GM18907 (cell line): ENCODE results near the gene ICAM5.
A peak's percentile ranks its signal among the peaks of the same experiment; 100 is the strongest.
"Not testable (repeated sequence)": the region's sequence is repeated elsewhere in the genome, so short reads cannot be mapped to it uniquely, and the experiment has no call there.

ENCODE experiments used
- ATAC-seq: cut with Tn5 transposase; IDR thresholded peaks from one replicate; pipeline ENCODE4 v1.9.1; 2021; ENCODE audit warnings: mild to moderate bottlenecking, moderate library complexity; ENCODE audit not compliant: unreplicated experiment

The ICAM5 gene

DNA sequence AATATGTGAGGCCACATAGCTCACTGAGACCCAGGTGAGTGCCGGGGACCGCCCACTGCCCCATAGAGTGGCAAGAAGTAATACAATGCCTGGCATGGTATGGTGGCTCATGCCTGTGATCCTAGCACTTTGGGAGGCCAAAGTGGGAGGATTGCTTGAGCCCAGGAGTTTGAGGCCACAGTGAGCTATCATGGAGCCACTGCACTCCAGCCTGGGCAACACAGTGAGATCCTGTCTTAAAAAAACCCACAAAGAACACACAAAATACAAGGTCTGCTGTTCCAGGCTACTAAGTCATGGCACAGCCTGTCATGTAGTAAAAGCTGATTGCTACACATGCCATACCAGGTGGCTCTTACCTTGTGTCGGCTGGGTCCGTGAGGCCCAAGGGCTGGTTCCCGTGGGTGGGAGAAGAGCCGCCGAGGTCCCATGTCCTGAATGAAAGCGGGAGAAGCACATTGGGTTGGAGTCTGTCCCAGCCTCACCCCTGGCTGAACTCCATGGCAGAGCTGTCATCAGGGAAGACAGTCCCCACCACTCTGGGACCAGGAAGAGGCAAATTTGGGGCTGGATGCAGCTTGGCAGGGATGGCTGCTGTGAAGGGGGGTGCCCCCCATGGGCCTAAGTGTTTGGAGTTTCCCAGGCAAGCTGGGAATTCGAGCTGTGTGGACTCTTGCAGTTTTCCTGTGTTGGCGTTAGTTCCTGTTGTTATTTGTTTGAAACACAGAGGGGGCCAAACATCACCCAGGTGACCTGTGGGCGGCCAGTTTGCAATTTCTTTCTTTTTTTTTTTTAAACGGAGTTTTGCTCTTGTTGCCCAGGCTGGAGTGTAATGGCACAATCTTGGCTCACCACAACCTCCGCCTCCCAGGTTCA is 29.3 kb downstream of the ICAM5 start:
- no peak for ATAC-seq

GRCh38 chr19:10320602-10321416 is 31.1 kb downstream of the ICAM5 start:
- ATAC-seq = no peak

GRCh38 chr19:10321417-10321797 is 31.7 kb downstream of the ICAM5 start:
- ATAC-seq = no peak

DNA sequence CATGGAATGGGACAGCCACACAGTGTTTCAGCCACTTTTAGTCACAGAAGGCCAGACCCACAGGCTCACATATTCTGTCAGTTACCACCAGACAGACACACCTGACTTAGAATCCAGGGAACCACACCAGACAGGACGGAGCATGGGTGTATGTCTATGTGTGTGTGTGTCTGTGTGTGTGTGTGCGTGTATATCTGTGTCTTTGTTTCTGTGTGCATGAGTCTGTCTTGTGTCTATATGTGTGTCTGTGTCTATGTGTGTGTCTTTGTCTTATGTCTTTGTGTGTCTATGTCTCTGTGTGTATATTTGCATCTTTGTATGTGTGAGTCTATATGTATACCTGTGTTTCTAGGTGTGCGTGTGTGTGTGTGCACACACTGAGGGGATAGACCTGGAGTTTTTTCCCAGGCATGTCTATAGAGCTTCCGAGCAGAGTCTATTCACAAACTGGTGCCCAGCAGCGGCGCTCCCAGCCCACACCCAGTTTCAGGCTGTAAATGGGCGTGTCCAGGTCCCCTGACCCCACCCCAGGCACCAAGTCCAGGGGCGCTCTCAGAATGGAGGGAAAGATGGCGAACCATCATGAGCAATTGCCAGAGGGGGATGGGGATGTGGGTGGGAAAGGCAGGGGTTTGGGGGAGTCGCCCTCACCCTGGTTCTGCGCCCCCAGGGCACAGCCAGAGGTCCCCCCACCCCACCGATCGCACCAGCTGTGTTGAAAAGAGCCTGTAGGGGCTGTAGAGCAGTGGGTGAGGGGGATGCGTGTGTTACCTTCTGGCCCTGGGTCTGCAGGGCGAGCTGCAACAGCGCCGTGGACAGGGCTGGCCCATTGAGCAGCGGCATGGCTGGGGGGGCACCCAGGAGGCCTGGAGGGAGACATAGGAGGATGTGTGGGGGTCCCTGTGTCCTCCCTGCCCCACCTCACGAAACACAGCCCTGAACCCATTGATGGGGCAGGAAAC is 32.4 kb downstream of the ICAM5 start:
- no peak for ATAC-seq

DNA sequence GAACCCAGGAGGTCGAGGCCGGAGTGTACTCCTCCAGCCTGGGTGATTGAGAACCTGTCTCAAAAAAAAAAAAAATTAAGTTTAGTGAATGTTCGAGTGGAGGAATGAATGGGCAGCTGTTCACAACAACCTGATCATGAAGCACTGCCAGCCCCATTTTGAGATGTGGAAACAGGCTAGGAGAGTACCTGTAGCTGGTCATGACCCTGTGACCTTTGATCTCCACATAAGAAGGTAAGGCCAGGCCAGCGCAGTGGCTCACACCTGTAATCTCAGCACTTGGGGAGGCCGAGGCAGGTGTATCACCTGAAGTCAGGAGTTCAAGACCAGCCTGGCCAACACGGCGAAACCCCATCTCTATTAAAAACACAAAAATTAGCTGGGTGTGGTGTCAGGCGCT is 36.0 kb downstream of the ICAM5 start:
- no peak for ATAC-seq

- no peak for ATAC-seq
Observed at GRCh38 chr19:10327793-10328192, 38.0 kb downstream of the ICAM5 start.

GRCh38 chr19:10328558-10329429 is 39.0 kb downstream of the ICAM5 start:
- no peak for ATAC-seq

DNA sequence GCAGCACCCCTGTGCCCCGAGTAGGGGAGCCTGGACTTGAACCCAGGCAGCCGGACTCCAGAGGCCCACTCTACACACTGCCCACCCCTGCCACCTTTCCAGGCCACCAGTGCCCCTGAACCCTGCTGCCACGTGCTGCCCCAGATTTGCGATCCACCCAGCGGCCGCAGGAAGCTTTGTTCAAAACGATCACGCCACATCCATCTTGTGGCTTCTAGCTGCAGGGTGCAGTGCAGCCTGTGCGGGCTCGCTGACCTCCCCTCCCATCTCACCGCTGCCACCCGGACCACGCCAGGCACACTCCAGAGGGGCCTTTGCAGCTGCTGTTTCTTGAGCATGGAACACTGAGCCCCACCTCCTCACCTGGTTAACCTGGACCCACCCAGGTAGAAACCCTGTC is 39.8 kb downstream of the ICAM5 start:
- ATAC-seq = no peak

- ATAC-seq = peak; percentile 6
Observed at GRCh38 chr19:10332158-10332964, 42.6 kb downstream of the ICAM5 start.

DNA sequence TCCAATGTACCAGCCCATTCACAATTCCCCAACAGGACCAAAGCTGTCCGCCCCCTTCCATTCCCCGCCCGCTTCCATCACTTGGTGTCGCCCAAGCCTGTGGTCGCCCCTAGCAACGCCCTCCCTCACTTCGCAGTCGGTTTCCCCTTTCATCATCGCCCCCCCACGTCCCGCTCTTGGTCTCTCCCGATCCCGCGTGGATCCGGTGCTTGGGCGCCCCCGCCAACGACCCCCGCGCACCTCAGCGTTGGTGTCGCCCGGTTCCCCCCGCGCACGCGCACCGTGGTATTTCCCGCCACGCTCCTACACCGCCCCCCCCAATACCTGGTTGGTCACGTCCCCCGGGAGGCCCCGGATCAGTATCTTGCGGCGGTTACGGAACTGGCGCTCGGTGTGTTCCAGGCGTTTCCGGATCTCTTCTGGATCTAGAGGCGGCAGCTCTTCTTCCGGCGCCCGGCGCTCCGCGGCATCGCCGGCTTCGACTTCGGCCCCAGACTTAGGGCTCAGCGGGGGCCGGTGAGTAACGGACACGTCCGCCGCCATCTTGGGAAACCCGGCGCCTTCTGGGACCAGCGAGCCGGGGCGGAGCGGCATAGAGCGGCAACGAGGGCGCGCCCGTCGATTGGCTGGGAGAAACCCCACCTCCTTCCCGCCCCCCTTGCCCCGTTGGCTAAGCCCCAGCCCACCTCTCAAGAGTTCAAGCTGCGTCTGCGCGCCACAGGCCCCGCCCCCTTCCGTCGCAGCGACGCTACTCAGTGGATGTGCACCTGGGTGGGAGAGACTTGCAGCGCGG is 43.4 kb downstream of the ICAM5 start, which contains the start of gene RAVER1:
Gene RAVER1 (minus strand): TSS at position 565 of the 793 bp plus-strand sequence. CDS start 22 bp downstream, at position 543.
- peak; percentile 82 for ATAC-seq

- ATAC-seq = no peak
Observed at GRCh38 chr19:10333758-10334587, 44.2 kb downstream of the ICAM5 start.

GRCh38 chr19:10334588-10335351 is 45.0 kb downstream of the ICAM5 start:
- ATAC-seq = no peak

- no peak for ATAC-seq
Observed at GRCh38 chr19:10335352-10335985, 45.7 kb downstream of the ICAM5 start.

DNA sequence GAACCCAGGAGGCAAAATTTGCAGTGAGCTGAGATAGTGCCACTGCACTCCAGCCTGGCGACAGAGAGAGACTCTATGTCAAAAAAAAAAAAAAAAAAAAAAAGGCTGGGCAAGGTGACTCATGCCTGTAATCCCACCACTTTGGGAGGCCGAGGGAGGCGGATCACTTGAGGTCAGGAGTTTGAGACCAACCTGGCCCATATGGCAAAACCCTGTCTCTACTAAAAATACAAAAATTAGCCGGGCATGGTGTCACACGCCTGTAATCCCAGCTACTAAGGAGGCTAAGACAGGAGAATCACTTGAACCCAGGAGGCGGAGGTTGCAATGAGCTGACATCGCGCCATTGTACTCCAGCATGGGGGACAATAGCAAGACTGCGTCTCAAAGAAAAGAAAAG is 47.0 kb downstream of the ICAM5 start:
- not testable (repeated sequence) for ATAC-seq

DNA sequence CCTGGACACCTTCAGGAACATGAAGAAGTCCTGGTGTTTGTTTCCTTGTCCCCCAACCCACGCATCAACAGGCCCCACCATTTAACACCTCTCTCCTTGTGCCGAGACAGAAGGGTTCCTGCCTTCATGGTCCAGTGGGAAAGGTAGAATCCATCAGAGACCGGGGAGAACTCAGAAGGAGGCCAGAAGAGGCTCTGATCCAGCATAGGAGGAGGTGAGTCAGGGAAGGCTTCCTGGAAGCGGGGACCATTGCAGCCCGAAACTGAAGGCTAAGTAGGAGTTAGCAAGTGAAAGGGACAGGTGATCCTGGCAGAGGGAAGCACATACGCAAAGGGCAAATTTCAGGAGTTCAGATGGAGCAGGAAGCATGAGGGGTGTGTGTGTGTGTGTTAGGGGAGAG is 49.2 kb downstream of the ICAM5 start:
- no peak for ATAC-seq

GRCh38 chr19:10339380-10339960 is 49.7 kb downstream of the ICAM5 start, which contains the start of gene ICAM3:
Gene ICAM3 (minus strand): TSS chr19:10339624. CDS start chr19:10339614, 10 bp downstream.
- ATAC-seq = peak; percentile 62
